HepG2 (cell line): ENCODE measurements around the gene S100A10. TPM values are rescaled to one million over a fixed set of nuclear protein-coding genes. Genes with fewer than 3 reads are reported as not detected.
A peak's percentile ranks its signal among the peaks of the same experiment; 100 is the strongest.

Experiments
- ATAC-seq: fragments of 200-7000 bp; cut with Tn5 transposase; 3 replicates; pipeline ENCODE4 v1.9.1; 2020; ENCODE audit warnings: mild to moderate bottlenecking, moderate library complexity
- BruUV-seq: library from RNA; stranded (reverse); fragments of 400-500 nt; replicated peaks from 2 replicates; lab custom pipeline; 2021; lab: Mats Ljungman, UMichigan
- CTCF ChIA-PET: fragments of 300-600 bp; formaldehyde crosslinking; extraction: SDS; loops from one replicate; lab custom pipeline; 2021; ENCODE audit warnings: low total read pairs, inconsistent platforms, low intra/inter-chr PET ratio; lab: Yijun Ruan, JAX
- POLR2A ChIA-PET: fragments of 350-600 bp; sonication (Branson Sonifier 250); formaldehyde crosslinking; loops from one replicate; lab custom pipeline; 2020; ENCODE audit warnings: antibody characterized with exemption, inconsistent platforms; lab: Yijun Ruan, JAX
- DNase-seq: peaks from one replicate; pipeline ENCODE4 v3.0.0-alpha.2; 2015; ENCODE audit warnings: low spot score
- FAIRE-seq: peaks from 3 replicates; lab custom pipeline; 2011; peaks lifted over from hg19 to GRCh38; lab: Jason Lieb, UNC
- H2AFZ ChIP-seq: one replicate; pipeline ENCODE4 v1.6.1; 2011; ENCODE audit warnings: low read length, inconsistent platforms
- H3K27ac ChIP-seq: fragments of 300-600 bp; 3 replicates; pipeline ENCODE4 v1.8.0; 2011; ENCODE audit warnings: mixed run types, mild to moderate bottlenecking, mixed read lengths, low read length, inconsistent platforms; ENCODE audit not compliant: insufficient read depth; ENCODE audit errors: extremely low read length
- H3K27me3 ChIP-seq, 2 experiments: fragments of 200-600 bp in 1 of 2; 2 replicates in 1 of 2; 3 replicates in 1 of 2; pipeline versions ENCODE4 v1.6.0 to v1.8.0; 2011; ENCODE audit warnings: low read length in 2 of 2, mild to moderate bottlenecking in 2 of 2, moderate library complexity in 2 of 2, inconsistent platforms in 1 of 2; ENCODE audit not compliant: insufficient read depth in 2 of 2, control insufficient read depth in 1 of 2
- H3K36me3 ChIP-seq, 2 experiments: fragments of 200-600 bp in 1 of 2; replicated peaks in 1 of 2; 2 replicates in 1 of 2; 3 replicates in 1 of 2; pipeline versions ENCODE4 v1.5.1 to v1.8.0; 2011; ENCODE audit warnings: low read length in 2 of 2, inconsistent platforms in 1 of 2; ENCODE audit not compliant: insufficient read depth in 2 of 2, control insufficient read depth in 1 of 2
- H3K4me1 ChIP-seq: 2 replicates; pipeline ENCODE4 v1.5.1; 2012; ENCODE audit warnings: low read length, inconsistent platforms; ENCODE audit not compliant: insufficient read depth
- H3K4me2 ChIP-seq: 2 replicates; pipeline ENCODE4 v1.6.0; 2011; ENCODE audit warnings: low read depth, low read length, inconsistent platforms
- H3K4me3 ChIP-seq, 3 experiments: fragments of 200-600 bp in 1 of 3; sonication (generic), shearing (Covaris generic) in 1 of 3; replicated peaks in 1 of 3; 2 replicates each; pipeline ENCODE4 v1.5.1; 2011 to 2016; ENCODE audit warnings: low read length in 3 of 3, inconsistent platforms in 2 of 3, low read depth in 2 of 3, mild to moderate bottlenecking in 2 of 3, control low read depth in 1 of 3, mixed read lengths in 1 of 3; ENCODE audit not compliant: insufficient read depth in 1 of 3
- H3K79me2 ChIP-seq: one replicate; pipeline ENCODE4 v1.6.1; 2011; ENCODE audit warnings: low read length, inconsistent platforms; ENCODE audit not compliant: insufficient read depth
- H3K9ac ChIP-seq: 2 replicates; pipeline ENCODE4 v1.6.0; 2011; ENCODE audit warnings: mild to moderate bottlenecking, low read depth, low read length, inconsistent platforms; ENCODE audit not compliant: insufficient read depth
- H3K9me3 ChIP-seq: 2 replicates; pipeline ENCODE4 v1.5.1; 2012; ENCODE audit warnings: mild to moderate bottlenecking, low read length
- H4K20me1 ChIP-seq: 2 replicates; pipeline ENCODE4 v1.6.0; 2011; ENCODE audit warnings: inconsistent platforms, mild to moderate bottlenecking, low read length, moderate library complexity; ENCODE audit not compliant: insufficient read depth
- HOXA3 ChIP-seq: sonication (generic); formaldehyde crosslinking; IDR thresholded peaks from 2 replicates; pipeline ENCODE4 v1.5.0; 2020; ENCODE audit warnings: missing genetic modification reagents
- IKZF4 ChIP-seq: sonication (generic); formaldehyde crosslinking; IDR thresholded peaks from 2 replicates; pipeline ENCODE4 v1.5.1; 2020; ENCODE audit warnings: borderline replicate concordance, mild to moderate bottlenecking, low read depth, missing genetic modification reagents; ENCODE audit errors: not compliant biosample characterization
- IRF1 ChIP-seq: sonication (generic); formaldehyde crosslinking; IDR thresholded peaks from 2 replicates; pipeline ENCODE4 v1.4.0; 2020; ENCODE audit warnings: low read depth, mild to moderate bottlenecking, missing genetic modification reagents
- KLF6 ChIP-seq: IDR thresholded peaks from 2 replicates; pipeline ENCODE4 v1.8.0; 2016; ENCODE audit warnings: missing biosample characterization, missing genetic modification reagents
- MATR3 ChIP-seq: sonication (generic); formaldehyde crosslinking; IDR thresholded peaks from 2 replicates; pipeline ENCODE4 v1.4.0; 2020; ENCODE audit warnings: missing genetic modification reagents
- MYNN ChIP-seq: sonication (generic); formaldehyde crosslinking; IDR thresholded peaks from 2 replicates; pipeline ENCODE4 v1.4.0; 2020; ENCODE audit warnings: mild to moderate bottlenecking, low read depth, missing genetic modification reagents
- NCOR1 ChIP-seq: fragments of 200-600 bp; sonication (generic); IDR thresholded peaks from 2 replicates; pipeline ENCODE4 v1.7.0; 2017; ENCODE audit warnings: antibody characterized with exemption, low read length, borderline replicate concordance
- TFDP1 ChIP-seq: IDR thresholded peaks from 2 replicates; pipeline ENCODE4 v1.6.1; 2016; ENCODE audit warnings: missing compliant biosample characterization, missing genetic modification reagents, borderline replicate concordance
- TFE3 ChIP-seq: IDR thresholded peaks from 2 replicates; pipeline ENCODE4 v1.6.1; 2016
- UBTF ChIP-seq: sonication (generic); formaldehyde crosslinking; IDR thresholded peaks from 2 replicates; pipeline ENCODE4 v1.4.0; 2020; ENCODE audit warnings: mild to moderate bottlenecking, missing genetic modification reagents
- ZBTB7B ChIP-seq: sonication (generic); formaldehyde crosslinking; IDR thresholded peaks from 2 replicates; pipeline ENCODE4 v1.4.0; 2020; ENCODE audit warnings: missing genetic modification reagents
- ZKSCAN1 ChIP-seq: fragments of 150-350 bp; IDR thresholded peaks from 2 replicates; pipeline ENCODE4 v1.6.1; 2014; ENCODE audit warnings: low read length
- ZNF121 ChIP-seq: sonication (generic); formaldehyde crosslinking; IDR thresholded peaks from 2 replicates; pipeline ENCODE4 v1.5.0; 2020; ENCODE audit warnings: mild to moderate bottlenecking, missing genetic modification reagents
- ZNF546 ChIP-seq: sonication (generic); formaldehyde crosslinking; conservative IDR thresholded peaks from 2 replicates; pipeline ENCODE4 v1.8.1; 2023; ENCODE audit warnings: mild to moderate bottlenecking, missing genetic modification reagents
- ZNF619 ChIP-seq: sonication (generic); formaldehyde crosslinking; IDR thresholded peaks from 2 replicates; pipeline ENCODE4 v1.4.0; 2020; ENCODE audit warnings: mild to moderate bottlenecking, missing genetic modification reagents
- ZNF709 ChIP-seq: sonication (generic); formaldehyde crosslinking; IDR thresholded peaks from 2 replicates; pipeline ENCODE4 v1.5.0; 2020; ENCODE audit warnings: mild to moderate bottlenecking, missing genetic modification reagents
- ZNF788 ChIP-seq: sonication (generic); formaldehyde crosslinking; IDR thresholded peaks from 2 replicates; pipeline ENCODE4 v1.5.0; 2020; ENCODE audit warnings: mild to moderate bottlenecking, missing genetic modification reagents, borderline replicate concordance
- WGBS: methylation state at CpG from one replicate; pipeline ENCODE4 v1.1.6; 2017; ENCODE audit warnings: low lambda C conversion rate; 5-methylcytosine and 5-hydroxymethylcytosine counted together
- in situ Hi-C: cut with HindIII; loops from 2 replicates; pipeline ENCODE4 v1.10.0; 2017; ENCODE audit warnings: low pct_unique_long_range_greater_than_20kb; ENCODE audit not compliant: extremely low pct_ligation_motif_present
- intact Hi-C: fragments of 100-400 bp; cut with micrococcal nuclease; formaldehyde crosslinking; loops from one replicate; pipeline ENCODE4 v1.10.0; 2022; ENCODE audit not compliant: unreplicated experiment
- polyA plus RNA-seq, 8 experiments: library from polyadenylated mRNA; depleted of rRNA in 3 of 8; stranded (reverse) in 7 of 8; unstranded in 1 of 8; fragments of >200 nt; fragmentation: Illumina TruSeq in 4 of 8; extraction: Trizol in 4 of 8; gene quantifications; 2 replicates each; pipeline versions ENCODE4 v1.2.1 to v1.2.3, GENCODE V29; 2011 to 2016; ENCODE audit warnings: low read depth in 4 of 8, missing spikeins in 1 of 8, mixed read lengths in 1 of 8; ENCODE audit not compliant: insufficient read depth in 1 of 8
- total RNA-seq, 5 experiments: library from RNA; depleted of rRNA; stranded (reverse); fragments of >200 nt; fragmentation: Illumina TruSeq; extraction: Trizol; gene quantifications; 2 replicates each; pipeline ENCODE4 v1.2.3, GENCODE V29; 2016; ENCODE audit warnings: low read depth in 1 of 5

Gene S100A10
- total and polyA plus RNA-seq, 2 of the 13 experiments (the other 11 are each of a cell fraction or from before 2014, with no cell fraction given), result 16.8 to 28.7 TPM

GRCh38 chr1:151994956-151995355 lies 1.3 kb upstream of the S100A10 start (continued):
- TF ChIP-seq TFE3 (CRISPR knock-in tag) (no peak), MATR3 (CRISPR knock-in tag) (no peak), ZNF619 (CRISPR knock-in tag) (no peak), TFDP1 (CRISPR knock-in tag) (no peak), ZNF788 (CRISPR knock-in tag) (no peak)

GRCh38 chr1:151993084-151993733 lies 450 bp downstream of the S100A10 start:
- POLR2A ChIA-PET, result interaction anchor here (1.0 to 2.7 kb wide), 4 partner anchors 8 to 41 kb away, joined by 3 to 19 read pairs (median 4); no protein-coding TSS in a partner anchor
- H3K4me2 ChIP-seq, result peak overlapping the region; percentile 94
- TF ChIP-seq ZBTB7B (CRISPR knock-in tag) (peak; percentile 34; the same call in 1 of the 2 replicates), IKZF4 (CRISPR knock-in tag) (no peak), ZKSCAN1 (no peak), UBTF (CRISPR knock-in tag) (no peak), MYNN (no peak), KLF6 (CRISPR knock-in tag) (no peak), ZNF121 (CRISPR knock-in tag) (peak; percentile 33; the same call in 1 of the 2 replicates), NCOR1 (no peak), IRF1 (CRISPR knock-in tag) (no peak), HOXA3 (CRISPR knock-in tag) (0 out of 2 replicates have a peak, but pooled peaks have one; percentile 13), ZNF546 (CRISPR knock-in tag) (peak; percentile 52; the same call in 1 of the 2 replicates), ZNF709 (CRISPR knock-in tag) (no peak)

More at GRCh38 chr1:151993084-151993733, 450 bp downstream of the S100A10 start:
- in situ Hi-C loops (no loop called here), intact Hi-C loops (no loop called here)
- Histone ChIP-seq H3K9me3 (no peaks in the 10 kb centered on the region), H2AFZ (no peak overlapping the region), H3K27me3 (no peaks in the 10 kb centered on the region; a peak in 1 of 5 replicates), H3K4me1 (peaks cover 63% of the 10 kb centered on the region), H3K79me2 (peaks cover 48% of the 10 kb centered on the region), H3K36me3 (peaks cover 3% of the 10 kb centered on the region in 2 experiments; a peak in 1 of 5 replicates), H3K27ac (peak overlapping the region; percentile 50), H3K9ac (peak overlapping the region; percentile 71), H3K4me3 (peak overlapping the region; percentile 69 to 89 (median 81)), H4K20me1 (peaks cover 24% of the 10 kb centered on the region)
- CTCF ChIA-PET, result interaction anchor here (4.5 kb wide), 1 partner anchor 25 kb away, joined by 59 read pairs; no protein-coding TSS in a partner anchor
- DNase-seq (no peak), FAIRE-seq (no peak), ATAC-seq (peak; percentile 50)
- WGBS, result 0% methylated on average over 26 of the region's 50 CpGs
- BruUV-seq, result no TSS peak
